ENCODE results near the gene VN1R2.

- TF ChIP-seq, protein P1, sequence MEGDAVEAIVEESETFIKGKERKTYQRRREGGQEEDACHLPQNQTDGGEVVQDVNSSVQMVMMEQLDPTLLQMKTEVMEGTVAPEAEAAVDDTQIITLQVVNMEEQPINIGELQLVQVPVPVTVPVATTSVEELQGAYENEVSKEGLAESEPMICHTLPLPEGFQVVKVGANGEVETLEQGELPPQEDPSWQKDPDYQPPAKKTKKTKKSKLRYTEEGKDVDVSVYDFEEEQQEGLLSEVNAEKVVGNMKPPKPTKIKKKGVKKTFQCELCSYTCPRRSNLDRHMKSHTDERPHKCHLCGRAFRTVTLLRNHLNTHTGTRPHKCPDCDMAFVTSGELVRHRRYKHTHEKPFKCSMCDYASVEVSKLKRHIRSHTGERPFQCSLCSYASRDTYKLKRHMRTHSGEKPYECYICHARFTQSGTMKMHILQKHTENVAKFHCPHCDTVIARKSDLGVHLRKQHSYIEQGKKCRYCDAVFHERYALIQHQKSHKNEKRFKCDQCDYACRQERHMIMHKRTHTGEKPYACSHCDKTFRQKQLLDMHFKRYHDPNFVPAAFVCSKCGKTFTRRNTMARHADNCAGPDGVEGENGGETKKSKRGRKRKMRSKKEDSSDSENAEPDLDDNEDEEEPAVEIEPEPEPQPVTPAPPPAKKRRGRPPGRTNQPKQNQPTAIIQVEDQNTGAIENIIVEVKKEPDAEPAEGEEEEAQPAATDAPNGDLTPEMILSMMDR (IDR thresholded peaks at IDR 0.05) = no peak
- no peak for TF ChIP-seq POLR2A (IDR thresholded peaks at IDR 0.05)
Measured at GRCh38 chr19:53254411-53255341, 3.4 kb upstream of the VN1R2 start, which contains the start of gene ZNF677.

Measured in vagina (tissue), 2 donors.